CD4-positive, alpha-beta memory T cell (primary cell): Measurements from ENCODE around the gene DSTN. TPM values are rescaled to one million over a fixed set of nuclear protein-coding genes. Genes with fewer than 3 reads are reported as not detected.

Source experiments
- CTCF ChIA-PET: fragments of 350-600 bp; sonication (Branson Sonifier 250); formaldehyde crosslinking; loops from one replicate; lab custom pipeline; 2021; ENCODE audit warnings: inconsistent platforms; ENCODE audit not compliant: partially characterized antibody; lab: Charles Lee
- POLR2A ChIA-PET: fragments of 350-600 bp; sonication (Branson Sonifier 250); formaldehyde crosslinking; loops from one replicate; lab custom pipeline; 2021; ENCODE audit not compliant: partially characterized antibody; lab: Charles Lee
- DNase-seq, 5 donors: peaks; one replicate each; pipeline versions ENCODE4 v3.0.0 to v3.0.0-alpha.2; 2020 to 2022; ENCODE audit warnings: mixed read lengths in 1 of 5
- H3K27ac ChIP-seq: one replicate; pipeline ENCODE4 v1.7.0; 2013; ENCODE audit warnings: low read depth, low read length
- H3K27me3 ChIP-seq: 2 replicates; pipeline ENCODE4 v1.7.0; 2013; ENCODE audit warnings: mild to moderate bottlenecking, low read length, moderate library complexity; ENCODE audit not compliant: insufficient read depth
- H3K36me3 ChIP-seq: 2 replicates; pipeline ENCODE4 v1.7.0; 2013; ENCODE audit warnings: mild to moderate bottlenecking, low read length, moderate library complexity; ENCODE audit not compliant: insufficient read depth
- H3K4me1 ChIP-seq: 2 replicates; pipeline ENCODE4 v1.7.0; 2013; ENCODE audit warnings: mild to moderate bottlenecking, low read length, moderate library complexity; ENCODE audit not compliant: insufficient read depth
- H3K4me3 ChIP-seq, 2 donors: one replicate each; pipeline ENCODE4 v1.7.0; 2013; ENCODE audit warnings: low read length in 2 of 2, mild to moderate bottlenecking in 1 of 2
- H3K9me3 ChIP-seq, 2 donors: one replicate each; pipeline ENCODE4 v1.7.0; 2013; ENCODE audit warnings: low read length in 2 of 2, control low read depth in 1 of 2; ENCODE audit not compliant: control insufficient read depth in 1 of 2
- H3K27ac Mint-ChIP-seq, 7 donors: one replicate each; pipeline ENCODE4 v1.8.0; 2020 to 2021; ENCODE audit warnings: mixed read lengths in 7 of 7, mild to moderate bottlenecking in 6 of 7, inconsistent platforms in 3 of 7, moderate library complexity in 3 of 7
- H3K27me3 Mint-ChIP-seq, 2 donors: one replicate each; pipeline ENCODE4 v1.8.0; 2020 to 2021; ENCODE audit warnings: mixed read lengths in 2 of 2
- H3K36me3 Mint-ChIP-seq, 2 donors: one replicate each; pipeline ENCODE4 v1.8.0; 2020 to 2021; ENCODE audit warnings: mixed read lengths in 2 of 2, inconsistent platforms in 1 of 2, mild to moderate bottlenecking in 1 of 2
- H3K4me1 Mint-ChIP-seq, 4 donors: one replicate each; pipeline ENCODE4 v1.8.0; 2020 to 2021; ENCODE audit warnings: mixed read lengths in 4 of 4, mild to moderate bottlenecking in 1 of 4
- H3K4me3 Mint-ChIP-seq, 8 donors: one replicate each; pipeline ENCODE4 v1.8.0; 2020 to 2021; ENCODE audit warnings: mixed read lengths in 8 of 8, mild to moderate bottlenecking in 7 of 8, moderate library complexity in 6 of 8, inconsistent platforms in 3 of 8
- H3K9me3 Mint-ChIP-seq, 8 donors: one replicate each; pipeline ENCODE4 v1.8.0; 2020 to 2021; ENCODE audit warnings: mixed read lengths in 8 of 8, mild to moderate bottlenecking in 5 of 8, inconsistent platforms in 3 of 8, moderate library complexity in 1 of 8
- intact Hi-C: fragments of 100-400 bp; cut with micrococcal nuclease; formaldehyde crosslinking; loops from one replicate; pipeline ENCODE4 v1.15.1; 2023
- polyA plus RNA-seq, 2 donors: library from polyadenylated mRNA; unstranded; fragments of 300-500 nt; fragmentation: Illumina TruSeq; gene quantifications; one replicate each; pipeline ENCODE4 v1.2.3, GENCODE V29; 2021
- total RNA-seq, 2 experiments: library from RNA; stranded (reverse); gene quantifications; one replicate each; pipeline ENCODE4 v1.2.3, GENCODE V29; 2021

Gene DSTN
- total and polyA plus RNA-seq, 4 experiments from 2014 or later = 43.1 to 212 (median 98.3) TPM

DNA sequence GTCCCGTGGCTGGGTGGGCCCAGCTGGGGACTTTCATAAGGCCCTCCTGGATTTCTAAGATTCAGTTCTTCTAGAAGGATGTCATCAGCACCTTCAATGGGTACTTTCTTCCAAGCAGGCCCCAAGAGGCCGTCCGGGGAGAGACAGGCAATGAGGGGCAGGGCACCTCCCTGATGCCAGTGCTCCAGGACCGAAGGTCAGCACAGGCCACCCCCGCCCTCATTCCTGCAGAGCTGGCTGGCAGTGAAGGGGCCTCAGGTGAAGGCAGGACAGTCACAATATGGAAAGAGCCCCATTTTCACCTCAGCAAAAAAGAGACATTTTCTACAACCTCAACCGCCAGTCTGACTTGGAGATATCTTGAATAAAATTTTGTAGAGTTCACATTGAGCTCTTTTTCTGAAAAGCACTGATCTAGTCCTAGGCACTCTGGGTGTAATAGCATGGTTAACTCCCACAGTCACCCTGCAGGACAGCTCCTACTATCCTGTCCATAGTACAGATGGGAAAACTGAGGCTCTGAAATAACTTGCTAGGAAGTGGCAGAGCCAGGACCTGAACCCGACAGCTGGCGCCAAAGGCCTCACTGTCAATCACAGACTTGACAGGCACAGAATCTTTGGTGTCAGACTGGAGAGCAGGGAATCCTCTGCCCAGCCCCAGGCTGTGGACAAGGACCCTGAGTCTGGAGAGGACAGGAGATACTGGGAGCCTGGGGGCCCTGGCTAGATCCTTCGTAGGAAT, 61.9 kb downstream of the DSTN start:
- Mint-ChIP-seq H3K27ac (peak overlapping the region in 1 of 7 donors; percentile 73), H3K4me3 (no peak overlapping the region), H3K4me1 (no peaks in the 10 kb centered on the region), H3K9me3 (no peaks in the 10 kb centered on the region), H3K36me3 (peaks cover 14 to 50% of the 10 kb centered on the region in 2 donors), H3K27me3 (no peaks in the 10 kb centered on the region)
- Histone ChIP-seq H3K4me3 (no peak overlapping the region), H3K27ac (no peak overlapping the region), H3K27me3 (no peaks in the 10 kb centered on the region), H3K36me3 (peaks cover 20% of the 10 kb centered on the region), H3K4me1 (no peaks in the 10 kb centered on the region), H3K9me3 (no peaks in the 10 kb centered on the region)
- POLR2A ChIA-PET = no interaction called here
- intact Hi-C loops = no loop called here
- peak in 1 of 5 donors; percentile 9 for DNase-seq
- CTCF ChIA-PET = interaction anchor here (1.2 kb wide), 1 partner anchor 17 kb away, joined by 3 read pairs; no protein-coding TSS in a partner anchor

- ChIA-PET POLR2A (no interaction called here), CTCF (no interaction called here)
- DNase-seq = peak in 1 of 5 donors; percentile 13
- peaks cover 20% of the 10 kb centered on the region for H3K36me3 ChIP-seq
- H3K4me1 ChIP-seq = no peaks in the 10 kb centered on the region
- H3K27me3 ChIP-seq = no peaks in the 10 kb centered on the region
- no peak overlapping the region for H3K4me3 ChIP-seq
- H3K4me1 Mint-ChIP-seq = no peaks in the 10 kb centered on the region
- no peaks in the 10 kb centered on the region for H3K9me3 Mint-ChIP-seq
- intact Hi-C loops = no loop called here
- no peaks in the 10 kb centered on the region for H3K9me3 ChIP-seq
- no peak overlapping the region for H3K27ac ChIP-seq
- peak overlapping the region in 1 of 7 donors; percentile 29 for H3K27ac Mint-ChIP-seq
- peaks cover 14 to 42% of the 10 kb centered on the region in 2 donors for H3K36me3 Mint-ChIP-seq
- no peaks in the 10 kb centered on the region for H3K27me3 Mint-ChIP-seq
- no peak overlapping the region for H3K4me3 Mint-ChIP-seq
Observed at GRCh38 chr20:17633221-17633849, 63.5 kb downstream of the DSTN start.

DNA sequence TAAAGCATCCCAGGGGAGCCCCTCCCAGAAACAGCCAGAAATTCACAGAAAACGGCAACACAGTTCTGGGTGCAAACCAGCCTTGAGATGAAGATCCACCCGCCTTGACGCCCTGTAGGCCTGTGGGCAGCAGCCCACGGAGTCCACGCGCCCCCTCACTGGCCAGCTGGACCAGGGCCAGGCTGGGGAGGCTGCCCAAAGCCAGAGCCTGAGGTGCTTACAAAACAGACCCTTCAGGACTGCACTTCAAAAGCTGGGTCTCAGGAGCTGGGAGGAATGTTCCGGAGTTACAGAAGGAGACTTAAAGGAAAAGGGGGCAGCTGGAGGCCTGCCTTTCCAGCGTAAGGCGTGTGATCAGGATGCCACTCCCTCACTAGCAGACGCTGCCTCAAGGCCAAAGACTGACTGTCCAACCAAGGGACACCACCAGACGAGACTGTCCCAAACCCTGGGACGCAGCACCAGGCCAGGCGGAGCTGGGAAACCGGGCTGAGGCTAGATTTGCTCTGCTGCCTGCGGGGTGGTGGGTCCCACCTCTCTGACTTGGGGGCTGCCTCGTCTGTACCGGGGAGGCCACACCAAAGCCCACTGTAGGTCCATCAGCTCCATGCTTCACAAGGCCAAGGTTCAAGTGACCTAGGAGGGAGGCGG, 64.1 kb downstream of the DSTN start:
- no peaks in the 10 kb centered on the region for H3K9me3 Mint-ChIP-seq
- CTCF ChIA-PET = no interaction called here
- POLR2A ChIA-PET = no interaction called here

DNA sequence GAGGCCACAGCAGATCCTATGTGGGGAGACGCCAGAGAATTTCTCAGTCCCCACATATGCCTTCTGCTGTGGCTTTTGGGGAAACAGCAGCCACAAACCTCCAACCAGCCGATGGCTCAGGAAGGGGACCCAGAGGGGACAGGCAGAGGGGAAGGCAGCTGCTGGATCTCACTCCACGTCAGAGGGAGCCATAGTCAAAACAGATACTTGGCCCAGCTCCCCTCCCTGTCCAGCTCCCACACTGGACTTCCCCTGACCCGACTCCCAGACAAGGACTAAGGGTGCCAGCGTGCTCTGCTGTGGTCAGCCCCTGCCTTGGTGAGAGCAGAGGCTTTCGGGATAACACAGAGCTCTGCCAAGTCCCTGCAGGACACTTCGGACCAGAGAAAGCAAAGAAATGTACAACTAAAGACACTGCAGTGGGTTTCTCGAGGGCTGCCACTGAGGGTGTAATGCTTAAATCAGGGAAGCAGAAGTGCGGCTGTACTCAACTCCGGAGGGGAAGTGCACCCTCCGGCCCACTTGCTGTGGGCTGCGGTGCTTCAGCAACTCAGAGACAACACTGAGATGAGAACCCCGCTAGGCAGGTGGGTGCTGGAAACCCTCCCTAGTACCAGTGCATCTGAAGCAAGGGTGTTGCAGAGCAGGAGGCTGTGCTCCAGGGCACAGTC, 64.9 kb downstream of the DSTN start:
- no peak overlapping the region for H3K4me3 Mint-ChIP-seq
- H3K36me3 Mint-ChIP-seq = peaks cover 14 to 42% of the 10 kb centered on the region in 2 donors
- CTCF ChIA-PET = no interaction called here
- H3K27me3 Mint-ChIP-seq = no peaks in the 10 kb centered on the region
- intact Hi-C loops = no loop called here
- H3K27ac Mint-ChIP-seq = peak overlapping the region in 2 of 7 donors; percentile 23 to 67
- peak in 1 of 5 donors; percentile 7 for DNase-seq
- Histone ChIP-seq H3K27ac (no peak overlapping the region), H3K36me3 (peaks cover 20% of the 10 kb centered on the region), H3K9me3 (no peaks in the 10 kb centered on the region), H3K27me3 (no peaks in the 10 kb centered on the region), H3K4me1 (no peaks in the 10 kb centered on the region), H3K4me3 (no peak overlapping the region)
- H3K9me3 Mint-ChIP-seq = no peaks in the 10 kb centered on the region
- POLR2A ChIA-PET = no interaction called here
- no peaks in the 10 kb centered on the region for H3K4me1 Mint-ChIP-seq

More for the DNA sequence above, 64.1 kb downstream of the DSTN start:
- Mint-ChIP-seq H3K36me3 (peaks cover 14 to 39% of the 10 kb centered on the region in 2 donors), H3K4me3 (no peak overlapping the region), H3K27ac (no peak overlapping the region), H3K4me1 (no peaks in the 10 kb centered on the region), H3K27me3 (no peaks in the 10 kb centered on the region)
- H3K4me1 ChIP-seq = no peaks in the 10 kb centered on the region
- intact Hi-C loops = no loop called here
- H3K27ac ChIP-seq = no peak overlapping the region
- H3K36me3 ChIP-seq = peaks cover 20% of the 10 kb centered on the region
- no peaks in the 10 kb centered on the region for H3K9me3 ChIP-seq
- H3K27me3 ChIP-seq = no peaks in the 10 kb centered on the region
- no peak overlapping the region for H3K4me3 ChIP-seq
- peak in 1 of 5 donors; percentile 19 for DNase-seq

DNA sequence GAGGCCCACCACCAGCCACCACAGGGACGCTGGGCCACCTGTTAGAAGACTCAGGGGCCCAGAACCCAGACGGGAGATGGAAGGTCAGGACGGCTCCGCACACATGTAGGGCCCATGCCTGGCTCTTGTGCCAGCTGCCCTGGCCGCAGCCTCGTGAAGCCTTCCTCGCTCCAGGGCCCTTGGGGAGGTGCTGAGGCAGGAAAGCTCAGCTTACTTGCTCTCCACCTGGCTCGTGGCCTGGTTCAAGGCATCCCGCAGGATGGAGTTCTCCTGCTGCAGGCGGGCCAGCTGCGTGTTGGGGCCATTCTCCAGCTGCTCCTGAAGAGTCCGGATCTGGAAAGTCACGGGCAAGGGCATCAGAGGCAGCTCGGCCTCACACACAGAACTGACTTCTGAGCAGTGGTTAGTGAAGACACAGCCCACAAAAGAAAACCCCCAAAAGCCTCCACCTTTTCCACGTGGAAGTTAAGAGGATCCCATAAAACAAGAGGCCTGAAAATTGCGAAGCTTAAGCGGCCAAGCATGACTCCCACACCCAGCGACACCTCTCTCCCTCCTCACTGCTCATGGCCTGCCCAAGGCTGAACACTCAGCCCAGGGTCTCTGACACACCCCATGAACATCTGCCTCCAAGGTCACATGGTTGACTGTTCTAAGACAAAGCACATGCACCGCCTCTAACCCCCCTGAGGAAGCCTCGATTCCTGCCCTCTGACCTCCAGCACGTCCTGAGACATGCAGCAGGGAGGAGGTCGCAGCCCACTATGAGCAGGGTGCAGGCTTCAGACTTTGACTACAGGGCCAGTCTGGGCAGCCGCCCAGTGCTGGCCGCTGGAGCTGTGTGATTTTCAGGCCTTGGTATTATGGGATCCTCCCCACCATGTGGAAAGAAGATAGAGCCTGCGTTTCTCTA, 65.7 kb downstream of the DSTN start:
- H3K27ac Mint-ChIP-seq = peak overlapping the region in 2 of 7 donors; percentile 29 to 36
- no peaks in the 10 kb centered on the region for H3K4me1 Mint-ChIP-seq
- peak in 1 of 5 donors; percentile 13 for DNase-seq
- H3K9me3 Mint-ChIP-seq = no peaks in the 10 kb centered on the region
- no peaks in the 10 kb centered on the region for H3K27me3 ChIP-seq
- ChIA-PET CTCF (no interaction called here), POLR2A (no interaction called here)
- no peaks in the 10 kb centered on the region for H3K4me1 ChIP-seq
- no peaks in the 10 kb centered on the region for H3K9me3 ChIP-seq
- H3K4me3 ChIP-seq = no peak overlapping the region
- H3K27me3 Mint-ChIP-seq = no peaks in the 10 kb centered on the region
- H3K36me3 ChIP-seq = peaks cover 20% of the 10 kb centered on the region
- no peak overlapping the region for H3K4me3 Mint-ChIP-seq
- intact Hi-C loops = no loop called here
- peaks cover 10 to 45% of the 10 kb centered on the region in 2 donors for H3K36me3 Mint-ChIP-seq
- H3K27ac ChIP-seq = no peak overlapping the region

GRCh38 chr20:17636523-17637412, 66.9 kb downstream of the DSTN start:
- peaks cover 13 to 45% of the 10 kb centered on the region in 2 donors for H3K36me3 Mint-ChIP-seq
- no peaks in the 10 kb centered on the region for H3K27me3 ChIP-seq
- H3K4me1 ChIP-seq = no peaks in the 10 kb centered on the region
- no peaks in the 10 kb centered on the region for H3K9me3 Mint-ChIP-seq
- peaks cover 20% of the 10 kb centered on the region for H3K36me3 ChIP-seq
- no peak overlapping the region for H3K4me3 Mint-ChIP-seq
- H3K27me3 Mint-ChIP-seq = no peaks in the 10 kb centered on the region
- ChIA-PET POLR2A (no interaction called here), CTCF (no interaction called here)
- peak in 1 of 5 donors; percentile 22 for DNase-seq
- H3K4me1 Mint-ChIP-seq = no peaks in the 10 kb centered on the region
- intact Hi-C loops = no loop called here
- H3K27ac Mint-ChIP-seq = peak overlapping the region in 1 of 7 donors; percentile 32
- H3K9me3 ChIP-seq = no peaks in the 10 kb centered on the region
- no peak overlapping the region for H3K4me3 ChIP-seq
- H3K27ac ChIP-seq = no peak overlapping the region
